Hepatocyte (in vitro differentiated cells): ENCODE data around the gene TMEM213. TPM values are rescaled to one million over a fixed set of nuclear protein-coding genes. Genes with fewer than 3 reads are reported as not detected.

ENCODE experiments used
- DNase-seq: peaks from one replicate; pipeline ENCODE4 v3.0.0-alpha.2; 2016; ENCODE audit warnings: low spot score
- H2AFZ ChIP-seq: fragments of 200-600 bp; sonication (generic); 2 replicates; pipeline ENCODE4 v1.6.0; 2016; ENCODE audit warnings: antibody characterized with exemption, mild to moderate bottlenecking
- H3K27ac ChIP-seq: fragments of 200-600 bp; sonication (generic); 2 replicates; pipeline ENCODE4 v1.5.1; 2016; ENCODE audit warnings: mild to moderate bottlenecking
- H3K27me3 ChIP-seq: fragments of 200-600 bp; sonication (generic); 2 replicates; pipeline ENCODE4 v1.6.1; 2016
- H3K36me3 ChIP-seq: fragments of 200-600 bp; sonication (generic); replicated peaks from 2 replicates; pipeline ENCODE4 v1.5.1; 2016; ENCODE audit warnings: low read depth; ENCODE audit not compliant: insufficient read depth
- H3K4me1 ChIP-seq: fragments of 200-600 bp; sonication (generic); 2 replicates; pipeline ENCODE4 v1.5.1; 2016; ENCODE audit warnings: mild to moderate bottlenecking, moderate library complexity; ENCODE audit not compliant: insufficient read depth
- H3K4me2 ChIP-seq: fragments of 200-600 bp; sonication (generic); 2 replicates; pipeline ENCODE4 v1.6.0; 2016
- H3K4me3 ChIP-seq: fragments of 200-600 bp; sonication (generic); 2 replicates; pipeline ENCODE4 v1.5.1; 2016; ENCODE audit warnings: mild to moderate bottlenecking
- H3K79me2 ChIP-seq: fragments of 200-600 bp; sonication (generic); 2 replicates; pipeline ENCODE4 v1.6.0; 2017; ENCODE audit warnings: mild to moderate bottlenecking
- H3K9me2 ChIP-seq: fragments of 200-600 bp; sonication (generic); replicated peaks from 2 replicates; pipeline ENCODE4 v1.6.0; 2017; ENCODE audit warnings: mild to moderate bottlenecking; ENCODE audit not compliant: insufficient read depth
- H3K9me3 ChIP-seq: fragments of 200-600 bp; sonication (generic); 2 replicates; pipeline ENCODE4 v1.5.1; 2016; ENCODE audit warnings: low read depth, mild to moderate bottlenecking
- H4K20me1 ChIP-seq: fragments of 200-600 bp; sonication (generic); 2 replicates; pipeline ENCODE4 v1.6.0; 2016; ENCODE audit warnings: mild to moderate bottlenecking; ENCODE audit not compliant: insufficient read depth, poor library complexity, severe bottlenecking
- EZH2 ChIP-seq: fragments of 200-600 bp; sonication (generic); IDR thresholded peaks from 2 replicates; pipeline ENCODE4 v1.6.1; 2016; ENCODE audit warnings: antibody characterized with exemption, mild to moderate bottlenecking, borderline replicate concordance
- EZH2phosphoT487 ChIP-seq: fragments of 200-600 bp; sonication (generic); IDR thresholded peaks from one replicate; pipeline ENCODE4 v1.6.1; 2018; ENCODE audit warnings: antibody characterized with exemption, mild to moderate bottlenecking, low read depth, moderate library complexity; ENCODE audit not compliant: unreplicated experiment, severe bottlenecking
- WGBS: methylation state at CpG from one replicate; pipeline ENCODE4 v1.1.6; 2016; ENCODE audit warnings: low lambda C conversion rate; ENCODE audit errors: missing lambda C conversion rate; 5-methylcytosine and 5-hydroxymethylcytosine counted together
- polyA plus RNA-seq: library from polyadenylated mRNA; unstranded; fragments of >200 nt; fragmentation: Nextera tagmentation; extraction: Ambion mirVana; gene quantifications from 2 replicates; pipeline ENCODE4 v1.2.1, GENCODE V29; 2016
- total RNA-seq: library from RNA; depleted of rRNA; stranded (reverse); fragments of >200 nt; gene quantifications from 2 replicates; pipeline ENCODE4 v1.2.3, GENCODE V29; 2014
- TF ChIP-seq, protein P1 (sequence below): fragments of 200-600 bp; sonication (generic); IDR thresholded peaks from 2 replicates; pipeline ENCODE4 v1.5.1; 2016; ENCODE audit warnings: antibody characterized with exemption, mild to moderate bottlenecking; ENCODE audit not compliant: poor library complexity

The TMEM213 gene
- total and polyA plus RNA-seq, 2 experiments from 2014 or later: 0.03 to 0.93 TPM

DNA sequence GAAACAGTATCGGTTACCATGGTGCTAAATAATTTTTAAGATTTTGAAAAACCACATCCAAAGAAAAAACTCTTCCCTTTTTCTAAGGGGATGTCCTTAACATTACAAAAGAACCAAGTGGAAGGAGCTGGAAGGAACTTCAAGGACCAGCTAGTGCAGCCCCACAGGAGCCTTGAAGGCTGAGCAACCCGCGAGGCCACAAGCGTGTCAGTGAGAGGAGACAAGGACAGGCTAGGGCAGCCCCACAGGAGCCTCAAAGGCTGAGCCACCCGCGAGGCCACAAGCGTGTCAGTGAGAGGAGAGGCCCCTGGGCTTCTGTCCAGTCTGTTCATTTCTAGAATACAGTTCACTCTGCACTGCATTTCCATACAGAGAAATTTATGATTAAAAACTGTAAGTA lies 80.3 kb downstream of the TMEM213 start:
- Histone ChIP-seq H3K4me1 (peaks cover 8% of the 10 kb centered on the region), H3K27ac (no peak overlapping the region), H4K20me1 (no peaks in the 10 kb centered on the region), H3K9me3 (no peaks in the 10 kb centered on the region), H3K4me2 (no peak overlapping the region), H3K4me3 (no peak overlapping the region), H3K79me2 (no peaks in the 10 kb centered on the region), H3K36me3 (no peaks in the 10 kb centered on the region), H3K9me2 (no peaks in the 10 kb centered on the region), H2AFZ (no peak overlapping the region), H3K27me3 (no peaks in the 10 kb centered on the region)
- TF ChIP-seq, protein P1, sequence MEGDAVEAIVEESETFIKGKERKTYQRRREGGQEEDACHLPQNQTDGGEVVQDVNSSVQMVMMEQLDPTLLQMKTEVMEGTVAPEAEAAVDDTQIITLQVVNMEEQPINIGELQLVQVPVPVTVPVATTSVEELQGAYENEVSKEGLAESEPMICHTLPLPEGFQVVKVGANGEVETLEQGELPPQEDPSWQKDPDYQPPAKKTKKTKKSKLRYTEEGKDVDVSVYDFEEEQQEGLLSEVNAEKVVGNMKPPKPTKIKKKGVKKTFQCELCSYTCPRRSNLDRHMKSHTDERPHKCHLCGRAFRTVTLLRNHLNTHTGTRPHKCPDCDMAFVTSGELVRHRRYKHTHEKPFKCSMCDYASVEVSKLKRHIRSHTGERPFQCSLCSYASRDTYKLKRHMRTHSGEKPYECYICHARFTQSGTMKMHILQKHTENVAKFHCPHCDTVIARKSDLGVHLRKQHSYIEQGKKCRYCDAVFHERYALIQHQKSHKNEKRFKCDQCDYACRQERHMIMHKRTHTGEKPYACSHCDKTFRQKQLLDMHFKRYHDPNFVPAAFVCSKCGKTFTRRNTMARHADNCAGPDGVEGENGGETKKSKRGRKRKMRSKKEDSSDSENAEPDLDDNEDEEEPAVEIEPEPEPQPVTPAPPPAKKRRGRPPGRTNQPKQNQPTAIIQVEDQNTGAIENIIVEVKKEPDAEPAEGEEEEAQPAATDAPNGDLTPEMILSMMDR: no peak
- TF ChIP-seq EZH2phosphoT487: no peak
- TF ChIP-seq EZH2: no peak
- DNase-seq: no peak
- 87% methylated on average over 7 of the region's 7 CpGs for WGBS

- no peak overlapping the region for H3K4me2 ChIP-seq
These were observed 81.1 kb downstream of the TMEM213 start for GRCh38 chr7:138878856-138879255.

DNA sequence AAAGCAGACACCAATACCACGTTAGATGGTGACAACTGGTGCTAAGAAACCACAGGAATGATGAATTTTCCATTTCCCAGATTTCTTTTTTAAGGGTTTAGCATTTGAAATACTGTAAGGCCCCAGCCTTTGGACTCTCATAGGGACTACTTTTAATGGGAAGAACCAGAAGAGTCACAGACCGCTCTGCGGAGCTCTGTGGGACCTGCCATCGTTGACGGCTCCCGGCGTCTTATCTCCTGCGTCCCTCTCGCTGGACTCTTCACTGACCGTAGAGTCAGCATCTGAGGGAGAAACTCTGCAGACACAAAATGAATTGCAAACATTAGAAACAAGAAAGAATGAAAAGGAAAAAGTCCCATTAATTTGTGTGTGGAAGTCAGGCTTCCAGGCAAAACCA lies 81.6 kb downstream of the TMEM213 start:
- H3K4me2 ChIP-seq: no peak overlapping the region
- H3K4me3 ChIP-seq: no peak overlapping the region
- WGBS: 80% methylated on average over 10 of the region's 10 CpGs
- peak overlapping the region; percentile 16 for H3K27ac ChIP-seq
- H3K36me3 ChIP-seq: no peaks in the 10 kb centered on the region
- no peaks in the 10 kb centered on the region for H3K9me2 ChIP-seq
- H2AFZ ChIP-seq: no peak overlapping the region
- peaks cover 8% of the 10 kb centered on the region for H3K4me1 ChIP-seq
- TF ChIP-seq, protein P1: no peak
- no peak for TF ChIP-seq EZH2phosphoT487
- H3K9me3 ChIP-seq: no peaks in the 10 kb centered on the region
- no peak for DNase-seq
- H3K79me2 ChIP-seq: no peaks in the 10 kb centered on the region
- no peaks in the 10 kb centered on the region for H4K20me1 ChIP-seq
- H3K27me3 ChIP-seq: no peaks in the 10 kb centered on the region

More at GRCh38 chr7:138878856-138879255, 81.1 kb downstream of the TMEM213 start:
- no peaks in the 10 kb centered on the region for H3K9me3 ChIP-seq
- no peak overlapping the region for H3K4me3 ChIP-seq
- no peaks in the 10 kb centered on the region for H3K36me3 ChIP-seq
- no peak for TF ChIP-seq EZH2
- peak overlapping the region; percentile 16 for H3K27ac ChIP-seq
- no peaks in the 10 kb centered on the region for H3K9me2 ChIP-seq
- peaks cover 8% of the 10 kb centered on the region for H3K4me1 ChIP-seq
- peak; percentile 32 for DNase-seq
- no peaks in the 10 kb centered on the region for H3K27me3 ChIP-seq
- H2AFZ ChIP-seq: no peak overlapping the region
- no peaks in the 10 kb centered on the region for H4K20me1 ChIP-seq
- no peaks in the 10 kb centered on the region for H3K79me2 ChIP-seq

GRCh38 chr7:138880881-138881578 lies 83.2 kb downstream of the TMEM213 start:
- no peaks in the 10 kb centered on the region for H3K9me3 ChIP-seq
- no peak for TF ChIP-seq EZH2phosphoT487
- TF ChIP-seq, protein P1: no peak
- TF ChIP-seq EZH2: no peak
- no peak overlapping the region for H2AFZ ChIP-seq
- no peak overlapping the region for H3K4me3 ChIP-seq
- no peaks in the 10 kb centered on the region for H4K20me1 ChIP-seq
- DNase-seq: no peak
- no peaks in the 10 kb centered on the region for H3K9me2 ChIP-seq
- H3K79me2 ChIP-seq: no peaks in the 10 kb centered on the region
- no peaks in the 10 kb centered on the region for H3K36me3 ChIP-seq
- WGBS: 93% methylated on average over 13 of the region's 13 CpGs
- H3K4me1 ChIP-seq: peaks cover 8% of the 10 kb centered on the region
- no peaks in the 10 kb centered on the region for H3K27me3 ChIP-seq
- no peak overlapping the region for H3K27ac ChIP-seq
- H3K4me2 ChIP-seq: no peak overlapping the region
